Measurements from ENCODE around the gene NDUFA1. TPM values are rescaled to one million over a fixed set of nuclear protein-coding genes. Genes with fewer than 3 reads are reported as not detected.
"Not testable (repeated sequence)": the region's sequence is repeated elsewhere in the genome, so short reads cannot be mapped to it uniquely, and the experiment has no call there.

NDUFA1 gene
- 55.5 and 143 TPM in 2 replicates for total RNA-seq

GRCh38 chrX:119871599-119872395 lies at the start of gene NDUFA1, which contains the start of gene RNF113A:
Gene NDUFA1 (plus strand): TSS chrX:119871832. CDS start chrX:119871912, 80 bp downstream.
Gene RNF113A (minus strand): TSS chrX:119871733. CDS start chrX:119871613, 120 bp downstream.
- FAIRE-seq (no peak), DNase-seq (ENCODE audit: low read depth) (peak; percentile 71)
- H3K4me3 ChIP-seq (ENCODE audit: low read depth, low read length): peak within 1 kb of the TSS; percentile 60
- H3K36me3 ChIP-seq (ENCODE audit: control insufficient read depth, insufficient read depth, low read length): no peaks in the 10 kb centered on the region
- no peak for TF ChIP-seq CTCF (IDR thresholded peaks at IDR 0.05; ENCODE audit: insufficient read depth, low read length, severe bottlenecking)
- H3K27me3 ChIP-seq (ENCODE audit: control insufficient read depth, insufficient read depth, low read length): no peaks in the 10 kb centered on the region

- DNase-seq (ENCODE audit: low read depth); H3K27me3 ChIP-seq (ENCODE audit: control insufficient read depth, insufficient read depth, low read length); FAIRE-seq; H3K36me3 ChIP-seq (ENCODE audit: control insufficient read depth, insufficient read depth, low read length); H3K4me3 ChIP-seq (ENCODE audit: low read depth, low read length): not testable (repeated sequence)
These were observed 47.4 kb upstream of the NDUFA1 start for GRCh38 chrX:119824221-119824620.

- Histone ChIP-seq H3K4me3 (ENCODE audit: low read depth, low read length) (no peak overlapping the region), H3K27me3 (ENCODE audit: control insufficient read depth, insufficient read depth, low read length) (no peaks in the 10 kb centered on the region), H3K36me3 (ENCODE audit: control insufficient read depth, insufficient read depth, low read length) (no peaks in the 10 kb centered on the region)
- DNase-seq (ENCODE audit: low read depth) (peak; percentile 9), FAIRE-seq (no peak)
- no peak for TF ChIP-seq CTCF (IDR thresholded peaks at IDR 0.05; ENCODE audit: insufficient read depth, low read length, severe bottlenecking)
These were observed 45.2 kb upstream of the NDUFA1 start for GRCh38 chrX:119826399-119826959.

GRCh38 chrX:119828446-119828845 lies 43.2 kb upstream of the NDUFA1 start:
- no peak for DNase-seq (ENCODE audit: low read depth)
- no peak for TF ChIP-seq CTCF (IDR thresholded peaks at IDR 0.05; ENCODE audit: insufficient read depth, low read length, severe bottlenecking)
- FAIRE-seq: no peak
- H3K4me3 ChIP-seq (ENCODE audit: low read depth, low read length): no peak overlapping the region
- H3K36me3 ChIP-seq (ENCODE audit: control insufficient read depth, insufficient read depth, low read length): no peaks in the 10 kb centered on the region
- H3K27me3 ChIP-seq (ENCODE audit: control insufficient read depth, insufficient read depth, low read length): no peaks in the 10 kb centered on the region

GRCh38 chrX:119833905-119834304 lies 37.7 kb upstream of the NDUFA1 start:
- no peak for FAIRE-seq
- H3K36me3 ChIP-seq (ENCODE audit: control insufficient read depth, insufficient read depth, low read length): no peaks in the 10 kb centered on the region

More at GRCh38 chrX:119833905-119834304, 37.7 kb upstream of the NDUFA1 start:
- no peak for TF ChIP-seq CTCF (IDR thresholded peaks at IDR 0.05; ENCODE audit: insufficient read depth, low read length, severe bottlenecking)
- H3K4me3 ChIP-seq (ENCODE audit: low read depth, low read length): no peak overlapping the region
- no peak for DNase-seq (ENCODE audit: low read depth)
- H3K27me3 ChIP-seq (ENCODE audit: control insufficient read depth, insufficient read depth, low read length): no peaks in the 10 kb centered on the region

Measured in bronchial epithelial cell (primary cell).